WTC11 (cell line): ENCODE measurements around the gene SSH2. TPM values are rescaled to one million over a fixed set of nuclear protein-coding genes. Genes with fewer than 3 reads are reported as not detected.

Experiments
- ATAC-seq: fragments of 200-7000 bp; cut with Tn5 transposase; 2 replicates; pipeline ENCODE4 v1.10.0; 2021; ENCODE audit warnings: mild to moderate bottlenecking, moderate library complexity
- CTCF ChIA-PET: fragments of 300-600 bp; sonication (Branson Sonifier 250); formaldehyde crosslinking; loops from one replicate; lab custom pipeline; 2021; ENCODE audit warnings: antibody characterized with exemption; lab: Charles Lee
- POLR2A ChIA-PET: fragments of 350-600 bp; sonication (Branson Sonifier 250); formaldehyde crosslinking; loops from one replicate; lab custom pipeline; 2021; ENCODE audit warnings: antibody characterized with exemption; lab: Charles Lee
- DNase-seq: peaks from one replicate; pipeline ENCODE4 v3.0.0; 2021; ENCODE audit warnings: low spot score
- H3K27ac Mint-ChIP-seq: 2 replicates; pipeline ENCODE4 v1.8.0; 2021; ENCODE audit warnings: mixed read lengths
- H3K27me3 Mint-ChIP-seq: 2 replicates; pipeline ENCODE4 v1.8.0; 2021; ENCODE audit warnings: low read depth, mild to moderate bottlenecking, moderate library complexity, mixed read lengths
- H3K36me3 Mint-ChIP-seq: 2 replicates; pipeline ENCODE4 v1.8.0; 2021; ENCODE audit warnings: mixed read lengths
- H3K4me1 Mint-ChIP-seq: 2 replicates; pipeline ENCODE4 v1.8.0; 2022; ENCODE audit warnings: mixed read lengths
- H3K4me3 Mint-ChIP-seq: 2 replicates; pipeline ENCODE4 v1.8.0; 2021; ENCODE audit warnings: mild to moderate bottlenecking, moderate library complexity, mixed read lengths
- H3K9me3 Mint-ChIP-seq: 2 replicates; pipeline ENCODE4 v1.8.0; 2021; ENCODE audit warnings: mixed read lengths
- ARID4B ChIP-seq: sonication (generic); formaldehyde crosslinking; IDR thresholded peaks from 2 replicates; pipeline ENCODE4 v1.8.0; 2023; ENCODE audit warnings: missing genetic modification reagents, mild to moderate bottlenecking, borderline replicate concordance
- ATF1 ChIP-seq: sonication (generic); formaldehyde crosslinking; IDR thresholded peaks from 2 replicates; pipeline ENCODE4 v1.8.1; 2023; ENCODE audit warnings: mild to moderate bottlenecking, moderate library complexity, missing genetic modification reagents
- ATF6 ChIP-seq: sonication (generic); formaldehyde crosslinking; IDR thresholded peaks from 2 replicates; pipeline ENCODE4 v1.8.1; 2023; ENCODE audit warnings: mild to moderate bottlenecking, missing genetic modification reagents
- E2F4 ChIP-seq: sonication (generic); formaldehyde crosslinking; IDR thresholded peaks from 2 replicates; pipeline ENCODE4 v1.8.1; 2022; ENCODE audit warnings: low read depth, mild to moderate bottlenecking, moderate library complexity, missing genetic modification reagents, borderline replicate concordance
- ELF4 ChIP-seq: sonication (generic); formaldehyde crosslinking; IDR thresholded peaks from 2 replicates; pipeline ENCODE4 v1.8.1; 2022; ENCODE audit warnings: low read depth, mild to moderate bottlenecking, moderate library complexity, missing genetic modification reagents
- ESRRA ChIP-seq: sonication (generic); formaldehyde crosslinking; IDR thresholded peaks from 2 replicates; pipeline ENCODE4 v1.8.1; 2022; ENCODE audit warnings: mild to moderate bottlenecking, missing genetic modification reagents, borderline replicate concordance
- FOXK1 ChIP-seq: sonication (generic); formaldehyde crosslinking; IDR thresholded peaks from 2 replicates; pipeline ENCODE4 v1.8.0; 2022; ENCODE audit warnings: mild to moderate bottlenecking, moderate library complexity, missing genetic modification reagents
- GABPB1 ChIP-seq: sonication (generic); formaldehyde crosslinking; IDR thresholded peaks from 2 replicates; pipeline ENCODE4 v1.8.1; 2023; ENCODE audit warnings: mild to moderate bottlenecking, missing genetic modification reagents
- HMGXB4 ChIP-seq: sonication (generic); formaldehyde crosslinking; IDR thresholded peaks from 2 replicates; pipeline ENCODE4 v1.8.1; 2023; ENCODE audit warnings: mild to moderate bottlenecking, moderate library complexity, missing genetic modification reagents
- IRF1 ChIP-seq: sonication (generic); formaldehyde crosslinking; IDR thresholded peaks from 2 replicates; pipeline ENCODE4 v1.8.0; 2023; ENCODE audit warnings: missing genetic modification reagents
- IRF2 ChIP-seq: sonication (generic); formaldehyde crosslinking; IDR thresholded peaks from 2 replicates; pipeline ENCODE4 v1.8.0; 2022; ENCODE audit warnings: low read depth, missing genetic modification reagents, borderline replicate concordance
- MAX ChIP-seq: sonication (generic); formaldehyde crosslinking; IDR thresholded peaks from 2 replicates; pipeline ENCODE4 v1.8.0; 2022; ENCODE audit warnings: mild to moderate bottlenecking, missing genetic modification reagents
- OVOL2 ChIP-seq: fragments of 250-450 bp; sonication (Bioruptor Pico); IDR thresholded peaks from 2 replicates; pipeline ENCODE4 v1.9.0; 2021; ENCODE audit warnings: mild to moderate bottlenecking, borderline replicate concordance
- PRDM15 ChIP-seq: sonication (generic); formaldehyde crosslinking; IDR thresholded peaks from 2 replicates; pipeline ENCODE4 v1.8.0; 2022; ENCODE audit warnings: missing genetic modification reagents
- TP53 ChIP-seq: sonication (generic); formaldehyde crosslinking; IDR thresholded peaks from 2 replicates; pipeline ENCODE4 v1.8.1; 2023; ENCODE audit warnings: mild to moderate bottlenecking, missing genetic modification reagents
- ZMAT4 ChIP-seq: fragments of 250-450 bp; sonication (Bioruptor Pico); IDR thresholded peaks from 2 replicates; pipeline ENCODE4 v1.9.0; 2021; ENCODE audit warnings: mild to moderate bottlenecking
- ZNF219 ChIP-seq: sonication (generic); formaldehyde crosslinking; IDR thresholded peaks from 2 replicates; pipeline ENCODE4 v1.8.0; 2023; ENCODE audit warnings: missing genetic modification reagents, mild to moderate bottlenecking, borderline replicate concordance
- ZNF263 ChIP-seq: sonication (generic); formaldehyde crosslinking; IDR thresholded peaks from 2 replicates; pipeline ENCODE4 v1.8.1; 2022; ENCODE audit warnings: low read depth, mild to moderate bottlenecking, moderate library complexity, missing genetic modification reagents
- ZNF396 ChIP-seq: fragments of 250-450 bp; sonication (Bioruptor Pico); IDR thresholded peaks from 2 replicates; pipeline ENCODE4 v1.8.0; 2021; ENCODE audit warnings: mild to moderate bottlenecking, moderate library complexity, borderline replicate concordance
- total RNA-seq: library from RNA; stranded (reverse); gene quantifications from 3 replicates; pipeline ENCODE4 v1.2.3, GENCODE V29; 2021

Gene SSH2
- total RNA-seq, 1 experiment from 2014 or later: 14.3 TPM

- no peak for TF ChIP-seq E2F4 (CRISPR knock-in tag)
- no peak for TF ChIP-seq PRDM15 (CRISPR knock-in tag)
- TF ChIP-seq IRF2: no peak
- peak; percentile 45; the same call in 1 of the 2 replicates for TF ChIP-seq FOXK1 (CRISPR knock-in tag)
- TF ChIP-seq TP53 (CRISPR knock-in tag): no peak
- peak; percentile 1; the same call in 1 of the 2 replicates for TF ChIP-seq ARID4B (CRISPR knock-in tag)
- no peak for TF ChIP-seq ESRRA (CRISPR knock-in tag)
- no peak; the same call in 1 of the 2 replicates for TF ChIP-seq MAX (CRISPR knock-in tag)
- no peak for TF ChIP-seq ELF4 (CRISPR knock-in tag)
- TF ChIP-seq GABPB1: peak; percentile 26; the same call in 1 of the 2 replicates
- no peak for TF ChIP-seq ZNF219 (CRISPR knock-in tag)
- TF ChIP-seq OVOL2: no peak
Measured at GRCh38 chr17:29929533-29930408, at the start of gene SSH2 (continued).

GRCh38 chr17:29977836-29978235 is 47.8 kb upstream of the SSH2 start:
- DNase-seq: no peak
- H3K4me1 Mint-ChIP-seq: no peaks in the 10 kb centered on the region
- peaks cover 3% of the 10 kb centered on the region for H3K9me3 Mint-ChIP-seq
- no peaks in the 10 kb centered on the region for H3K27me3 Mint-ChIP-seq
- no peak for ATAC-seq
- H3K36me3 Mint-ChIP-seq: no peaks in the 10 kb centered on the region
- no peak overlapping the region for H3K27ac Mint-ChIP-seq
- no peak overlapping the region for H3K4me3 Mint-ChIP-seq
- POLR2A ChIA-PET: no interaction called here
- CTCF ChIA-PET: no interaction called here
- TF ChIP-seq ATF1 (CRISPR knock-in tag) (no peak), HMGXB4 (CRISPR knock-in tag) (no peak), ATF6 (CRISPR knock-in tag) (no peak), ZNF263 (CRISPR knock-in tag) (no peak), ZMAT4 (CRISPR knock-in tag) (no peak), IRF1 (CRISPR knock-in tag) (no peak), ZNF396 (CRISPR knock-in tag) (no peak)
